Adipocyte (in vitro differentiated cells): ENCODE results near the gene LDLRAD3.
A peak's percentile ranks its signal among the peaks of the same experiment; 100 is the strongest.

ENCODE experiments used
- DNase-seq: peaks from one replicate; pipeline ENCODE4 v3.0.0-alpha.2; 2015; ENCODE audit warnings: low read depth
- H3K27me3 ChIP-seq: replicated peaks from 2 replicates; pipeline ENCODE4 v1.7.0; 2013; ENCODE audit warnings: mild to moderate bottlenecking, low read length, moderate library complexity; ENCODE audit not compliant: control insufficient read depth, insufficient read depth
- H3K36me3 ChIP-seq: 2 replicates; pipeline ENCODE4 v1.7.0; 2013; ENCODE audit warnings: low read length, mild to moderate bottlenecking, moderate library complexity; ENCODE audit not compliant: control insufficient read depth, insufficient read depth, severe bottlenecking
- H3K4me1 ChIP-seq: 2 replicates; pipeline ENCODE4 v1.7.0; 2013; ENCODE audit warnings: mild to moderate bottlenecking, low read length, moderate library complexity; ENCODE audit not compliant: control insufficient read depth, insufficient read depth
- H3K4me3 ChIP-seq: 2 replicates; pipeline ENCODE4 v1.7.0; 2013; ENCODE audit warnings: mild to moderate bottlenecking, low read length, moderate library complexity
- H3K9ac ChIP-seq: 2 replicates; pipeline ENCODE4 v1.7.0; 2013; ENCODE audit warnings: mild to moderate bottlenecking, low read length, moderate library complexity
- H3K9me3 ChIP-seq: 2 replicates; pipeline ENCODE4 v1.7.0; 2013; ENCODE audit warnings: mild to moderate bottlenecking, low read length, moderate library complexity; ENCODE audit not compliant: control insufficient read depth

LDLRAD3 gene

GRCh38 chr11:36211761-36212430 is 268.0 kb downstream of the LDLRAD3 start:
- no peak for DNase-seq

GRCh38 chr11:36212564-36213392 is 268.9 kb downstream of the LDLRAD3 start:
- Histone ChIP-seq H3K4me3 (no peak overlapping the region), H3K9ac (no peak overlapping the region), H3K36me3 (no peaks in the 10 kb centered on the region), H3K27me3 (no peaks in the 10 kb centered on the region), H3K4me1 (peaks cover 10% of the 10 kb centered on the region), H3K9me3 (no peaks in the 10 kb centered on the region)
- DNase-seq = no peak

More at GRCh38 chr11:36211761-36212430, 268.0 kb downstream of the LDLRAD3 start:
- Histone ChIP-seq H3K36me3 (no peaks in the 10 kb centered on the region), H3K9me3 (no peaks in the 10 kb centered on the region), H3K27me3 (no peaks in the 10 kb centered on the region), H3K9ac (no peak overlapping the region), H3K4me3 (no peak overlapping the region), H3K4me1 (peaks cover 10% of the 10 kb centered on the region)

GRCh38 chr11:36213393-36213840 is 269.6 kb downstream of the LDLRAD3 start:
- Histone ChIP-seq H3K9ac (no peak overlapping the region), H3K9me3 (no peaks in the 10 kb centered on the region), H3K27me3 (no peaks in the 10 kb centered on the region), H3K4me1 (peaks cover 10% of the 10 kb centered on the region), H3K36me3 (no peaks in the 10 kb centered on the region), H3K4me3 (no peak overlapping the region)
- DNase-seq = no peak

- Histone ChIP-seq H3K4me3 (no peak overlapping the region), H3K9me3 (no peaks in the 10 kb centered on the region), H3K4me1 (peaks cover 10% of the 10 kb centered on the region), H3K27me3 (no peaks in the 10 kb centered on the region), H3K9ac (no peak overlapping the region), H3K36me3 (no peaks in the 10 kb centered on the region)
- no peak for DNase-seq
These were observed 270.6 kb downstream of the LDLRAD3 start for GRCh38 chr11:36214480-36214879.

GRCh38 chr11:36214976-36215692 is 271.3 kb downstream of the LDLRAD3 start:
- no peak for DNase-seq
- H3K4me1 ChIP-seq = peaks cover 8% of the 10 kb centered on the region
- no peak overlapping the region for H3K4me3 ChIP-seq
- H3K36me3 ChIP-seq = no peaks in the 10 kb centered on the region
- H3K27me3 ChIP-seq = no peaks in the 10 kb centered on the region
- no peak overlapping the region for H3K9ac ChIP-seq
- peaks cover 6% of the 10 kb centered on the region for H3K9me3 ChIP-seq

- peaks cover 2% of the 10 kb centered on the region for H3K4me1 ChIP-seq
These were observed 271.8 kb downstream of the LDLRAD3 start for GRCh38 chr11:36215693-36216060.

GRCh38 chr11:36216061-36216615 is 272.3 kb downstream of the LDLRAD3 start:
- Histone ChIP-seq H3K36me3 (no peaks in the 10 kb centered on the region), H3K9ac (no peak overlapping the region), H3K27me3 (no peaks in the 10 kb centered on the region), H3K4me1 (no peaks in the 10 kb centered on the region), H3K9me3 (peaks cover 11% of the 10 kb centered on the region), H3K4me3 (no peak overlapping the region)
- DNase-seq = no peak

More at GRCh38 chr11:36215693-36216060, 271.8 kb downstream of the LDLRAD3 start:
- no peak overlapping the region for H3K9ac ChIP-seq
- H3K9me3 ChIP-seq = peaks cover 11% of the 10 kb centered on the region
- DNase-seq = no peak
- H3K4me3 ChIP-seq = no peak overlapping the region
- no peaks in the 10 kb centered on the region for H3K27me3 ChIP-seq
- H3K36me3 ChIP-seq = no peaks in the 10 kb centered on the region

GRCh38 chr11:36218283-36218921 is 274.5 kb downstream of the LDLRAD3 start:
- no peak for DNase-seq
- Histone ChIP-seq H3K9ac (no peak overlapping the region), H3K4me3 (no peak overlapping the region), H3K36me3 (no peaks in the 10 kb centered on the region), H3K27me3 (no peaks in the 10 kb centered on the region), H3K4me1 (peaks cover 10% of the 10 kb centered on the region), H3K9me3 (peaks cover 11% of the 10 kb centered on the region)

GRCh38 chr11:36219996-36220395 is 276.1 kb downstream of the LDLRAD3 start:
- H3K4me3 ChIP-seq = no peak overlapping the region
- peaks cover 12% of the 10 kb centered on the region for H3K4me1 ChIP-seq
- H3K9ac ChIP-seq = no peak overlapping the region
- H3K27me3 ChIP-seq = no peaks in the 10 kb centered on the region
- no peak for DNase-seq
- no peaks in the 10 kb centered on the region for H3K36me3 ChIP-seq
- H3K9me3 ChIP-seq = peaks cover 11% of the 10 kb centered on the region

- Histone ChIP-seq H3K9me3 (peaks cover 11% of the 10 kb centered on the region), H3K36me3 (peaks cover 10% of the 10 kb centered on the region), H3K4me3 (peak overlapping the region; percentile 10), H3K4me1 (peaks cover 12% of the 10 kb centered on the region), H3K27me3 (no peaks in the 10 kb centered on the region), H3K9ac (peak overlapping the region; percentile 35)
- DNase-seq = no peak
These were observed 279.2 kb downstream of the LDLRAD3 start for GRCh38 chr11:36222831-36223635.
